GM04504 (cell line): ENCODE measurements around the gene MRFAP1.
A peak's percentile ranks its signal among the peaks of the same experiment; 100 is the strongest.
"Not testable (repeated sequence)": the region's sequence is repeated elsewhere in the genome, so short reads cannot be mapped to it uniquely, and the experiment has no call there.

Experiments used
- DNase-seq: peaks from one replicate; pipeline ENCODE4 v3.0.0-alpha.2; 2012; ENCODE audit warnings: low read depth

The MRFAP1 gene

DNA sequence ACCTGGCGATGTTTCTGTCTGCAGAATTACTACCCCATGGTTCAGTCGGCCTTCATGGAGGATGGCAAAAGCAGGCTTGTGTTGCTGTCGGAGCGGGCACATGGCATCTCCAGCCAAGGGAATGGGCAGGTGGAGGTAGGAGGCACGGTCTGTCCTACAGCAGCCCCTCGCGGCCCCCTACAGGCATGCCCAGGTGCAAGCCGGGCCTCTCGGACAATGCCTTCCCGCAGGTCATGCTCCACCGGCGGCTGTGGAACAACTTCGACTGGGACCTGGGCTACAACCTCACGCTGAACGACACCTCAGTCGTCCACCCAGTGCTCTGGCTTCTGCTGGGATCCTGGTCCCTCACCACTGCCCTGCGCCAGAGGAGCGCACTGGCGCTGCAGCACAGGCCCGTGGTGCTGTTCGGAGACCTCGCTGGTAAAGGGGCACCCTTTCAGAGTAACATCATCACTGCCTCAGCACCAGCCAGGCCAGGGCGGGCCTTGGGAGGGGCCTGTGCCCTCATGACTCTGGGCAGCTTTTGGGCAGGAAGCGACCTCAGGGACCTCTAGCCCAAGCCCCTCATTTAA lies 29.5 kb upstream of the MRFAP1 start:
- DNase-seq, result no peak

GRCh38 chr4:6612961-6613675 lies 27.4 kb upstream of the MRFAP1 start:
- no peak for DNase-seq

GRCh38 chr4:6613676-6614651 lies 26.5 kb upstream of the MRFAP1 start:
- DNase-seq, result no peak

DNA sequence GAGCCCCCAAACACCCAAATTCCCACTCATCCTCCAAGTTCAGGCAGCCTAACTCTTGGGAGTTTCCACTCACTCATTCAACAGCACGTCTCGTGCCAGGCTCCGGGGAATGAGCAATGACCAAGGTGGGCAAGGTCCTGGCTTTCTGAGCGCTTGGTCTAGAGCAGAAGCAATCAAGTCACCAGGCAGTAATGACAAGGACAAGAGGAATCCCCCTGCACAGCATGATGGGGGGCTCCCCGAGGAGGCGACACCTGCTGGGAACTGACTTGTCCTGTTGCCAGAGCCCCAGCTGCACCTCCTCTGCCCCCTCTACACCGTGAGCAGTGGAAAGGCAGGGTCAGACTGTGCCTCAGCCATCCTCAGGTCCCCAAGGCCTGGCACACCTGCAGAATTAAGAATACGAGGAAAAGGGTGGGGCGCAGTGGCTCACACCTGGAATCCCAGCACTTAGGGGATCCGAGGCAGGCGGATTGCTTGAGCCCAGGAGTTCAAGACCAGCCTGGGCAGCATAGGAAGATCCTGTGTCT lies 25.7 kb upstream of the MRFAP1 start:
- DNase-seq, result no peak

DNA sequence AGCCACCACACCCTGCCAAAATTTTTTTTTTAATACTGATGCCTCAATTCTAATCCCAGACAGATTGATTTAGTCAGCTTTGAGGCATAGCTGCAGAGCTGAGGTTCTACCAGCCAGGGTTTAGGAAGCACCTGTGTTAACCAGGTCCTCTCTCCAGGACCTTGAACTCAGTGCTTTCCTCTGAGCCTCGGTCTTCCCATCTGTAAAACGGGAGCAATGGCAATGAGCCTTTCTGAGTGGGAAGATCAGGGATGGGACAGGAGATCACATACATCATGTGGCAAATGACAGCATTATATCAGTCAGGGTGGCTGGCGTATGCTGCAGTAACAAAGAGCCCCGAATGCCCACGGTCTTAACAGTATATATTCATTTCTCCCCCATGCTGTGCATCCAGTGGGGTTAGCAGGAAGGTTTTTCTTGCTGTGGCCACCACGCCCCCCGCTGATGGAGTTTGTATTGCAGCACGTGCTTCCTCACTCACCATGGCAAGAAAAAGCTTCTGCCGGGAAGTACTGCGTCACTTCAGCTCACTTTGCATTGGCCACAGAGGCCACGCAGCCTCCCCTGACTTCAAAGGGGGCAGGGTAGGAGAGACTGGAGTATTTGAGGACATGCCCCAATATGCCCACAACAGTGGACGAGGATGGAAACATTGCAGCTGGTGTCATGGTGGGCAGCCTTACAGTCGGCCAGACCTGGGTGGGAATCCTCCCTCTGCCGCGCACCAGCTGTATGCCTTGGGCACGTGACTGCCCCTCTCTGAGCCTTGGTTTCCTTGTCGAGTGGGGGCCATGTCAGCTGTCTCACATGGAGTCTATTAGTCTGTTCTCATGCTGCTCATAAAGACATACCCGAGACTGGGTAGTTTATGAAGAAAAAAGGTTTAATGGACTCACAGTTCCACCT lies 24.1 kb upstream of the MRFAP1 start:
- DNase-seq, result no peak

- DNase-seq, result no peak
These were observed 23.2 kb upstream of the MRFAP1 start for GRCh38 chr4:6617246-6617645.

GRCh38 chr4:6618386-6619115 lies 21.9 kb upstream of the MRFAP1 start:
- DNase-seq, result no peak

DNA sequence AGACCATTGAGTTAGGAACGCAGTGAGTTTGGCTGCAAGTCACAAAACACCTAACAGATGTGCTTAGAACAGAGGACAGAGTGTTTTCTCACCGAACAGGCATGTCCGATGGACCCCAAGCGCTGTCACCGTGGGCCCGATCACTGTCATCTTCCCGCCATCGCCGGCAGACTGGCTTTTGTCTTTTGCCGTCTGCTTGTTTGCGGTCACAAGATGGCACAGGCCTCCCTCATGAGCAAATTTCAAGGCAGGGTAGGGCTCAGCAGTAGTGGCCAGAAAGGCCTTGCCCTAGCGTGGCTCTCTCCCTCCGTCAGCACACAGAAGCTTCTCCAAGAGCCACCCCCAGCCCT lies 21.4 kb upstream of the MRFAP1 start:
- no peak for DNase-seq

DNA sequence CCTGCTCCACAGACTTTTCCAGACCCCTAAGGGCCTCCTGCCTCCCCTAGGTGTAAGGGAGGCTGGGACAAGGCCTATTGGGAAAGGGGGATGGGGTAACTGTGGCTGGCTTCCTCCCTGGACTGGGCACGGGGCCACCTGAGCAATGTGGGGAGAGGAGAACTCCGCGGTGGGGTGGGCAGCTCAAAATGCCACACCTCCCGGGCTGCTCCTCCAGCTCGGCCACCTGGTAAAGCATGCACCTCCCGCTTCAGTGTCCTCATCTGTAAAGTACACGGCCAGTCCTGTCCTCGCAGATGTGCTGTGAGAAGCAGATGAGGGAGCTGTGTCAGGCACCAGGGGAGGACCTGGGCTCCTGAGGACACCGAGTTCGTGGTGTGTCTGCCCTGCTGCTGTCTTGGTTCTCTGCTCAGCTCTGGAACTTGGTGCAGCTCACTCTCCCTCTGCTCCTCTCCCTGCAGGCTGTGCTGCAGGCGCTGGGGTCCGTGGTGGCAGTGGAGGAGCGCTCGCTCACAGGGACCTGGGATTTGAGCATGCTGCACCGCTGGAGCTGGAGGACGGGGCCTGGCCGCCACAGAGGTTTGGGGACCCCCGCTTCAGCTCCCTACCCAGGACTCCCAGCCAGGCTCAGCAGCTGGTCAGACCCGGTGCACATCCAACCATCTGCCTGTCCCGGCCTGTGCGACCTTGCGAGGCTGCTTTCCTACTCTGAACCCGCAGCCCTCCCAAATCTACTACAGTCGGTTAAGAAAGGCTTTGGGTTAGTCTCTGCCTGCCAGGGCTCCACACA lies 20.8 kb upstream of the MRFAP1 start:
- no peak for DNase-seq

DNA sequence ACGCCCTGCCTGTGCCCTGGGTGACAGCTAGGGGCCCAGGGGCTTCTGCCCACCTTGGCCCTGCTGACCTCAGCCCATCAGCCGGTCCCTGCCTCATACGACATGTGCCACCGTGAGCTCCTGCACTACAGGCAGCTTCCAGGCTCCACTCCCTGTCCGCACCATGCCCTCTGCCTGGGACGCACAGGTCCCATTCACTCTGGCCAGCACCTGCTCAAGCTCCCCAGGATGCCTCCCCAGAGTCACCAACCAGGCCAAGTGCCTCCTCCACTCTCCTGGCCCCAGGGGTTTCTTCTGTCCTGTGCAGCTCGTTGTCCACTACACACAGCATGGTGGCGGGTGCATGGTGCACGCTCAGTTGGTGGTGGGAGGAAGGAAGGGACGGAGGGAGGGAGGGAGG lies 20.2 kb upstream of the MRFAP1 start:
- DNase-seq, result no peak

DNA sequence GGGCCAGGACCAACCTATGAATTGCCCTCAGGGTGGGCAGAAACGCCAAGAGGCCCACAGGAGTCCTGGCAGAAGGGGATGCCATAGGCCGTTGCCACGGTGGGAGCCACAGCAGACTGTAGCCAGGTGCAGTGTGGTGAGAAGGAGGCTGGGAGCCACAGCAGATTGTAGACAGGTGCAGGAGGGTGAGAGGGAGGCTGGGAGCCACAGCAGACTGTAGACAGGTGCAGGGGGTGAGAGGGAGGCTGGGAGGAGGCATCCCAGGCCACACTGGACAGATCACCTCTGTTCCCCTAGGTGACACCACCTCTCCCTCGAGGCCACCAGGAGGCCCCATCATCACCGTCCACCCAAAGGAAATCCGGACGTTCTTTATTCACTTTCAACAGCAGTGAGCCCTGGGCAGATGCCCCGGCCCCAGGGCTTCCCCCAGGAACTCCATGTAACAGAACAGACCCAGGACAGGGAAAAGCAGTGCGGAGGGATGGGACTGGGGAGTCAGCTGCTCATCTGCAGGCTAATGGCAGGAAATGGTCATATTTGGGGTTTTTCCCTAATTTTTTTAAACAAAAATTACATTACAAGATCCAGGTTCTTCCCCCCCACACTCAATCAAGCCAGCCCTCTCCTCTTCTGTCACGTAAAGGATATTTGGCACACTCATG lies 19.5 kb upstream of the MRFAP1 start:
- DNase-seq, result no peak

DNA sequence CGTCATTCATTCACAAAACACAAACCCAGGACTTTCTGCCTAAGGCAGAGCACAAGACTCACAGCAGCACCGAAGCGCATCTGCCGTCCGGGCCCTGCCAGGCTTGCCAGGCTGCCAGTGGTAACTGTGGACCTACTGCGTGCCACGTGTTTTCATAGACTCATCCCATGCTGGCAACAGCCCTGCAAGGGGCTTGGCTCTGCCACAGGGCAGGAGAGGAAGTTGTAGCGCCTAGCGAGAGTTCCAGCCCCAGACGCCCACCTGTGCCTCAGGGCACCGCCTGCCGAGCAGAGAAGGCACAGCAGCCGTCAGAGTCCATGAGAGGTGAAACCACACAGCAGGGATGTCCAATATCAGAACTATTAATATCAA lies 18.9 kb upstream of the MRFAP1 start:
- no peak for DNase-seq

DNA sequence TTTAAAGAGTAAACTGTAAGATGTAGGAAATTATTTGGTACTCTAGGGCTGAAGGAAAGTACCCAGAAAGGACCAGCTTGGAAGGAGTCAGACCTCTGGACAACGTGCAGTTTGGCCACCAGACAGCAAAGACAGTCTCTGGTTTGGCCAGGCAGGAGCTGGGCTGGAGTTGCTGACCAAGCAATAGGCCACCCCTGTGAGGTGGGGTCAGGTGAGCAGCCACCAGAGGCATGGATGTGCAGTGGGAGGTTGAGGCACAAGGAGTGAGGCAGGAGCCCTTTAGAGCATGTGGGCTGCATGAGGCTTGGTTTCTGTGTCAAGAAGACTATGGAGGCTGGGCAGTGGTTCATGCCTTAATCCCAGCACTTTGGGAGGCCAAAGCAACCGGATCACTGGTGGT lies 17.7 kb upstream of the MRFAP1 start:
- no peak for DNase-seq

DNA sequence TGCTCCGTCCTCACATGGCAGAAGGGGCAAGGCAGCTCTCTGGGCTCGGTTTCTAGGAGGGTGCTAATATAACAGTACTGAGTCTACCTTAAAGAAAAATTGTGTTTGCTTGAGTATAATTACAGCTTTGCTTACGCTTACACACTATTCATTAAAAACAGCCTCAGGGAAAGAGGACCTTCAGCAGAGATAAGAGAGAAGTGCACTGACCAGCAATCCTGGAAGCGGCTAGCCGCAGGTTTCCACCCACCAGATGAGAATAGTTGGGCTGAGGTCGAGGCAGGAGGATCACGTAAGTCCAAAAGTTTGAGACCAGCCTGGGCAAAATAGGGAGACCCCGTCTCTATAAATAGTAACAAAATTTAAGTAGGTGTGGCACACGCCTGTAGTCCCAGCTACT lies 15.2 kb upstream of the MRFAP1 start:
- no peak for DNase-seq

DNA sequence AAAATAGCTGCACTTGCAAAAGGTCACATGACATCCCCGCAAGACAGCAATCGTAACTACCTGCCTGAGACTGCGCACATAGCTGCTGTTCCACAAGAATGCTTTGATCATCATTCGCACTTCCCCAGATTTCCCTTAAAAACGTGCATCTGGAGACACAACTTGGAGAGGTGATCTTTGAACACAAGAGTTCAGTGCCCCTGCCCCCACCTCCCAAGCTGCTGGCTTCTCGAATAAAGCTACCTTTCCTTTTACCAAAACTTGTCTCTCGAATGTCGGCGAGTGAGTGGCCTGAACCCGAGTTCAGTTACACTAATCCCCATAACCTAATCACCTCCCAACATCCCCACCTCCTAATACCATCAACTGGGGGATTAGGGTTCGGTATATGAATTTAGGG lies 14.4 kb upstream of the MRFAP1 start:
- DNase-seq, result no peak

- DNase-seq, result no peak
These were observed 12.7 kb upstream of the MRFAP1 start for GRCh38 chr4:6627832-6628231.

- DNase-seq, result not testable (repeated sequence)
These were observed 12.0 kb upstream of the MRFAP1 start for GRCh38 chr4:6628484-6628883.

DNA sequence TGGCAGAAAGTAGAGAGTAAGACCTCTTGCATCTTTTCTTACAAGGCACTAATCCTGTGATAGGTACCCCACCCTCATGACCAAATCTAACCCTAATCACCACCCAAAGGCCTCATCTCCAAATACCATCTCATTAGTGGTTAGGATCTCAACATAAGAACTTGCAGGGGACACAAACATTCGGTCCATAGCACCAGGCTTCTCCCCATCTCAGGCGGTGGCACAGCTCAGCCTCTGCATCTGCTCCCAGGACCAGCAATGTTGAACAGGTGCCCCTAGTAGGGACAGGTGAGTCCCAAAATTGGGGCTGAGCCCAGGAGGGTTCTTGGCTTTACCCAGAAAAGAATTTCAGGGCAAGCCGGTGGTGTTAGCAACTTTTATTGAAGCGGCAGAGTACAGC lies 8.4 kb upstream of the MRFAP1 start:
- no peak for DNase-seq

- peak; percentile 3 for DNase-seq
These were observed 7.2 kb upstream of the MRFAP1 start for GRCh38 chr4:6633091-6633906.
